C4-2B (cell line): ENCODE measurements around the gene PCDHB7.
"Not testable (repeated sequence)": the region's sequence is repeated elsewhere in the genome, so short reads cannot be mapped to it uniquely, and the experiment has no call there.

Experiments
- ZFX ChIP-seq: fragments of 450-650 bp; IDR thresholded peaks from 2 replicates; pipeline ENCODE4 v1.6.1; 2017
- TF ChIP-seq, protein P1 (sequence below): fragments of 450-650 bp; conservative IDR thresholded peaks from 2 replicates; pipeline ENCODE4 v1.5.1; 2017; ENCODE audit warnings: mild to moderate bottlenecking

DNA sequence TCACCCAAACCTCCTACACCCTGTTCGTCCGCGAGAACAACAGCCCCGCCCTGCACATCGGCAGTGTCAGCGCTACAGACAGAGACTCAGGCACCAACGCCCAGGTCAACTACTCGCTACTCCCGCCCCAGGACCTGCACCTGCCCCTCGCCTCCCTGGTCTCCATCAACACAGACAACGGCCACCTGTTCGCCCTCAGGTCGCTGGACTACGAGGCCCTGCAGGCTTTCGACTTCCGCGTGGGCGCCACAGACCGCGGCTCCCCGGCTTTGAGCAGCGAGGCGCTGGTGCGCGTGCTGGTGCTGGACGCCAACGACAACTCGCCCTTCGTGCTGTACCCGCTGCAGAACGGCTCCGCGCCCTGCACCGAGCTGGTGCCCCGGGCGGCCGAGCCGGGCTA, 28.7 kb downstream of the PCDHB7 start:
- TF ChIP-seq, protein P1, sequence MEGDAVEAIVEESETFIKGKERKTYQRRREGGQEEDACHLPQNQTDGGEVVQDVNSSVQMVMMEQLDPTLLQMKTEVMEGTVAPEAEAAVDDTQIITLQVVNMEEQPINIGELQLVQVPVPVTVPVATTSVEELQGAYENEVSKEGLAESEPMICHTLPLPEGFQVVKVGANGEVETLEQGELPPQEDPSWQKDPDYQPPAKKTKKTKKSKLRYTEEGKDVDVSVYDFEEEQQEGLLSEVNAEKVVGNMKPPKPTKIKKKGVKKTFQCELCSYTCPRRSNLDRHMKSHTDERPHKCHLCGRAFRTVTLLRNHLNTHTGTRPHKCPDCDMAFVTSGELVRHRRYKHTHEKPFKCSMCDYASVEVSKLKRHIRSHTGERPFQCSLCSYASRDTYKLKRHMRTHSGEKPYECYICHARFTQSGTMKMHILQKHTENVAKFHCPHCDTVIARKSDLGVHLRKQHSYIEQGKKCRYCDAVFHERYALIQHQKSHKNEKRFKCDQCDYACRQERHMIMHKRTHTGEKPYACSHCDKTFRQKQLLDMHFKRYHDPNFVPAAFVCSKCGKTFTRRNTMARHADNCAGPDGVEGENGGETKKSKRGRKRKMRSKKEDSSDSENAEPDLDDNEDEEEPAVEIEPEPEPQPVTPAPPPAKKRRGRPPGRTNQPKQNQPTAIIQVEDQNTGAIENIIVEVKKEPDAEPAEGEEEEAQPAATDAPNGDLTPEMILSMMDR: not testable (repeated sequence)
- not testable (repeated sequence) for TF ChIP-seq ZFX
